Measurements from ENCODE around the gene ADAM23.

DNA sequence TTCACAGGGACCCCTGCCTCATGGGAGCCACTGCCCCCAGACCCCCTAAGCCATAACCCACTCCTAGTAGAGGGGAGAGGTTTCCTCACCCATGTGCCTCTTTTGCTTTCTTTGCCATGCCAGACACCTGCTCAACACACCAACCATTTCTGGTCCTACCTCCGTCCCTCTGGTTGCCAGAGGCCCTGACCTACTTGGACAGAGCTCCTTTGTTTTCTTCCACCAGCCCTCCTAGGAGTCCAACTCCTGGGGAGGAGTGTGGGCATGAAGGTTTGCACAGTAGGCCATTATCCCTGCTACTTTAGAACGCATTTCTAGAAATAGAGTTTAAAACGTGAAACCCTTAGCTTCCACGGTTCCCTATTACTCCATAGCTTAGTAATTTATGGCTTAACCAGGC lies 122.3 kb downstream of the ADAM23 start:
- no peak for TF ChIP-seq CHD2 (IDR thresholded peaks at IDR 0.05; ENCODE audit: low read length, partially characterized antibody)
- no peak for TF ChIP-seq POLR2A (IDR thresholded peaks at IDR 0.05; ENCODE audit: low read length)
- TF ChIP-seq, protein P1, sequence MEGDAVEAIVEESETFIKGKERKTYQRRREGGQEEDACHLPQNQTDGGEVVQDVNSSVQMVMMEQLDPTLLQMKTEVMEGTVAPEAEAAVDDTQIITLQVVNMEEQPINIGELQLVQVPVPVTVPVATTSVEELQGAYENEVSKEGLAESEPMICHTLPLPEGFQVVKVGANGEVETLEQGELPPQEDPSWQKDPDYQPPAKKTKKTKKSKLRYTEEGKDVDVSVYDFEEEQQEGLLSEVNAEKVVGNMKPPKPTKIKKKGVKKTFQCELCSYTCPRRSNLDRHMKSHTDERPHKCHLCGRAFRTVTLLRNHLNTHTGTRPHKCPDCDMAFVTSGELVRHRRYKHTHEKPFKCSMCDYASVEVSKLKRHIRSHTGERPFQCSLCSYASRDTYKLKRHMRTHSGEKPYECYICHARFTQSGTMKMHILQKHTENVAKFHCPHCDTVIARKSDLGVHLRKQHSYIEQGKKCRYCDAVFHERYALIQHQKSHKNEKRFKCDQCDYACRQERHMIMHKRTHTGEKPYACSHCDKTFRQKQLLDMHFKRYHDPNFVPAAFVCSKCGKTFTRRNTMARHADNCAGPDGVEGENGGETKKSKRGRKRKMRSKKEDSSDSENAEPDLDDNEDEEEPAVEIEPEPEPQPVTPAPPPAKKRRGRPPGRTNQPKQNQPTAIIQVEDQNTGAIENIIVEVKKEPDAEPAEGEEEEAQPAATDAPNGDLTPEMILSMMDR (IDR thresholded peaks at IDR 0.05), result no peak
- TF ChIP-seq ZFP36 (IDR thresholded peaks at IDR 0.05; ENCODE audit: borderline replicate concordance, partially characterized antibody), result no peak
- no peak for TF ChIP-seq EHMT2 (IDR thresholded peaks at IDR 0.05; ENCODE audit: low read depth)

Data from A549 (cell line).